K562 (cell line): ENCODE results near the gene NFYC. TPM values are rescaled to one million over a fixed set of nuclear protein-coding genes. Genes with fewer than 3 reads are reported as not detected.

Experiments used
- AFF4 ChIP-seq: sonication (generic); formaldehyde crosslinking; IDR thresholded peaks from 2 replicates; pipeline ENCODE4 v1.8.0; 2023; ENCODE audit warnings: mild to moderate bottlenecking, missing genetic modification reagents
- ARNT ChIP-seq, 2 experiments: fragments of 450-650 bp; IDR thresholded peaks; 2 replicates each; pipeline ENCODE4 v1.6.1; 2016; ENCODE audit warnings: mild to moderate bottlenecking in 1 of 2
- CEBPG ChIP-seq, 3 experiments: fragments of 200-800 bp in 1 of 3; sonication (Bioruptor generic) in 1 of 3; sonication (generic) in 1 of 3; formaldehyde crosslinking in 1 of 3; IDR thresholded peaks in 2 of 3; conservative IDR thresholded peaks in 1 of 3; 2 replicates each; pipeline versions ENCODE4 v1.6.1 to v1.8.0; 2016 to 2022; ENCODE audit warnings: missing compliant biosample characterization in 2 of 3, missing genetic modification characterization in 2 of 3, mild to moderate bottlenecking in 1 of 3, missing genetic modification reagents in 1 of 3
- HMGXB4 ChIP-seq: sonication (generic); formaldehyde crosslinking; IDR thresholded peaks from 2 replicates; pipeline ENCODE4 v1.8.1; 2023; ENCODE audit warnings: mild to moderate bottlenecking, missing genetic modification reagents
- HNRNPLL ChIP-seq: fragments of 200-400 bp; formaldehyde crosslinking; IDR thresholded peaks from 2 replicates; pipeline ENCODE4 v1.6.1; 2017; ENCODE audit warnings: low read length, low read depth, mild to moderate bottlenecking; ENCODE audit not compliant: poor library complexity, severe bottlenecking
- HOMEZ ChIP-seq: fragments of 250-450 bp; sonication (Bioruptor Pico); IDR thresholded peaks from 2 replicates; pipeline ENCODE4 v1.4.0; 2020; ENCODE audit warnings: mild to moderate bottlenecking, moderate library complexity
- MYC ChIP-seq, 2 experiments: fragments of 250-450 bp in 1 of 2; sonication (Bioruptor Pico) in 1 of 2; IDR thresholded peaks; 2 replicates each; pipeline versions ENCODE4 v1.5.1 to v1.6.1; 2012 to 2021; ENCODE audit warnings: low read depth in 2 of 2, borderline replicate concordance in 1 of 2, improper control_type of control experiment in 1 of 2, low read length in 1 of 2, mild to moderate bottlenecking in 1 of 2, moderate library complexity in 1 of 2
- RCOR1 ChIP-seq, 2 experiments: IDR thresholded peaks; 2 replicates each; pipeline ENCODE4 v1.6.1; 2012; ENCODE audit warnings: low read depth in 2 of 2, low read length in 2 of 2, borderline replicate concordance in 1 of 2, improper control_type of control experiment in 1 of 2
- TRIM24 ChIP-seq, 2 experiments: fragments of 450-650 bp; IDR thresholded peaks; 2 replicates each; pipeline ENCODE4 v1.6.1; 2016
- polyA plus RNA-seq, 8 experiments: library from polyadenylated mRNA; depleted of rRNA in 4 of 8; stranded (reverse) in 5 of 8; unstranded in 3 of 8; fragments of >200 nt; fragmentation: Nextera tagmentation in 2 of 8; fragmentation: Illumina TruSeq in 1 of 8; extraction: Ambion mirVana in 2 of 8; extraction: Trizol in 1 of 8; gene quantifications; 2 replicates each; pipeline versions ENCODE4 v1.2.1 to v1.2.3, GENCODE V29; 2011 to 2014; ENCODE audit warnings: inconsistent platforms in 1 of 8, missing spikeins in 1 of 8
- total RNA-seq, 7 experiments: library from RNA; depleted of rRNA in 6 of 7; stranded (reverse); fragments of >200 nt in 6 of 7; fragmentation: Illumina TruSeq in 2 of 7; extraction: Trizol in 2 of 7; gene quantifications; 2 replicates each; pipeline versions ENCODE4 v1.2.1 to v1.2.3, GENCODE V29; 2011 to 2021; ENCODE audit warnings: low replicate concordance in 1 of 7
- TF ChIP-seq, protein P1 (sequence below), 2 experiments: fragments of 450-650 bp in 1 of 2; sonication (generic) in 1 of 2; formaldehyde crosslinking in 1 of 2; IDR thresholded peaks in 1 of 2; conservative IDR thresholded peaks in 1 of 2; 2 replicates each; pipeline versions ENCODE4 v1.6.1 to v1.8.1; 2016 to 2023; ENCODE audit warnings: mild to moderate bottlenecking in 2 of 2, moderate library complexity in 2 of 2, inconsistent platforms in 1 of 2, missing genetic modification reagents in 1 of 2
- TF ChIP-seq, protein P2 (sequence below): fragments of 450-650 bp; formaldehyde crosslinking; IDR thresholded peaks from 2 replicates; pipeline ENCODE4 v1.4.0; 2020; ENCODE audit warnings: mild to moderate bottlenecking, mixed read lengths
- TF ChIP-seq, protein P3 (sequence below): IDR thresholded peaks from 2 replicates; pipeline ENCODE4 v1.6.1; 2012; ENCODE audit warnings: low read depth, low read length, improper control_type of control experiment, borderline replicate concordance

Gene NFYC
- total and polyA plus RNA-seq, 9 of the 15 experiments (the other 6 are each of a cell fraction or from before 2014, with no cell fraction given), result 4.8 to 59.8 (median 41.1) TPM

DNA sequence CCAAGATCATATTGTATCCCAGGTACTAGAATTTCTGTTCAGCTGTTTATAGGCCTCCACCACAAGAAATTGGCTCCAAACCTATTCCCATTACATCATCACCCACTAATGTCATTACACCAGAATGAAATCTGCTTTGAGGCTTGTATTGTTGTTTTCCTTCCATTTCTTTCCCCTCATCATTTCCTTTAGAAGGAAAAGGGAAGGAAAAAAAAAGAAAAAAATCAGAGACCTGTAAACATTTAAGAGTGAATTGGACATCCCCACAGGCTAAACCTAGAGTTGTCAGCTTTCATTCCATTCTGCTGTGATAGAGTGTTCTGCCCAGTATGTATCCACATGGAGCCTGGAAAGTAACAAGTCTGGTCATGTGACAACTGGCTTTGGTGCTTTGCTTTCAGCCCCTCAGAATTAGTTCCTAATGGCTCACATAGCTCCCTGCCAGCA lies 44.6 kb downstream of the NFYC start (continued):
- TF ChIP-seq AFF4 (no peak), TRIM24 (IDR thresholded peaks at IDR 0.05) (no peak), RCOR1 (IDR thresholded peaks at IDR 0.05; ENCODE audit: borderline replicate concordance in 1 of 2, low read depth in 2 of 2, low read length in 2 of 2) (no peak), MYC (IDR thresholded peaks at IDR 0.05; ENCODE audit: low read depth, low read length) (no peak), MYC (CRISPR knock-in tag; IDR thresholded peaks at IDR 0.05; ENCODE audit: borderline replicate concordance, low read depth) (no peak), CEBPG (CRISPR knock-in tag; IDR thresholded peaks at IDR 0.05) (no peak), CEBPG (tag; conservative IDR thresholded peaks at IDR 0.05 in 1 of 2, IDR thresholded peaks at IDR 0.05 in 1 of 2) (peak in 1 of 2 experiments; percentile 65; a peak in 2 of 4 replicates), HOMEZ (CRISPR knock-in tag) (no peak), HNRNPLL (no peak), HMGXB4 (CRISPR knock-in tag) (no peak), ARNT (IDR thresholded peaks at IDR 0.05) (no peak)
- TF ChIP-seq, protein P1, sequence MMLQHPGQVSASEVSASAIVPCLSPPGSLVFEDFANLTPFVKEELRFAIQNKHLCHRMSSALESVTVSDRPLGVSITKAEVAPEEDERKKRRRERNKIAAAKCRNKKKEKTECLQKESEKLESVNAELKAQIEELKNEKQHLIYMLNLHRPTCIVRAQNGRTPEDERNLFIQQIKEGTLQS (IDR thresholded peaks at IDR 0.05), result peak; percentile 70
- TF ChIP-seq, protein P1 (CRISPR knock-in tag; conservative IDR thresholded peaks at IDR 0.05), result no peak
- TF ChIP-seq, protein P2, sequence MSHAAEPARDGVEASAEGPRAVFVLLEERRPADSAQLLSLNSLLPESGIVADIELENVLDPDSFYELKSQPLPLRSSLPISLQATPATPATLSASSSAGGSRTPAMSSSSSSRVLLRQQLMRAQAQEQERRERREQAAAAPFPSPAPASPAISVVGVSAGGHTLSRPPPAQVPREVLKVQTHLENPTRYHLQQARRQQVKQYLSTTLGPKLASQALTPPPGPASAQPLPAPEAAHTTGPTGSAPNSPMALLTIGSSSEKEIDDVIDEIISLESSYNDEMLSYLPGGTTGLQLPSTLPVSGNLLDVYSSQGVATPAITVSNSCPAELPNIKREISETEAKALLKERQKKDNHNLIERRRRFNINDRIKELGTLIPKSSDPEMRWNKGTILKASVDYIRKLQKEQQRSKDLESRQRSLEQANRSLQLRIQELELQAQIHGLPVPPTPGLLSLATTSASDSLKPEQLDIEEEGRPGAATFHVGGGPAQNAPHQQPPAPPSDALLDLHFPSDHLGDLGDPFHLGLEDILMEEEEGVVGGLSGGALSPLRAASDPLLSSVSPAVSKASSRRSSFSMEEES (CRISPR knock-in tag), result peak; percentile 67
- TF ChIP-seq, protein P3, sequence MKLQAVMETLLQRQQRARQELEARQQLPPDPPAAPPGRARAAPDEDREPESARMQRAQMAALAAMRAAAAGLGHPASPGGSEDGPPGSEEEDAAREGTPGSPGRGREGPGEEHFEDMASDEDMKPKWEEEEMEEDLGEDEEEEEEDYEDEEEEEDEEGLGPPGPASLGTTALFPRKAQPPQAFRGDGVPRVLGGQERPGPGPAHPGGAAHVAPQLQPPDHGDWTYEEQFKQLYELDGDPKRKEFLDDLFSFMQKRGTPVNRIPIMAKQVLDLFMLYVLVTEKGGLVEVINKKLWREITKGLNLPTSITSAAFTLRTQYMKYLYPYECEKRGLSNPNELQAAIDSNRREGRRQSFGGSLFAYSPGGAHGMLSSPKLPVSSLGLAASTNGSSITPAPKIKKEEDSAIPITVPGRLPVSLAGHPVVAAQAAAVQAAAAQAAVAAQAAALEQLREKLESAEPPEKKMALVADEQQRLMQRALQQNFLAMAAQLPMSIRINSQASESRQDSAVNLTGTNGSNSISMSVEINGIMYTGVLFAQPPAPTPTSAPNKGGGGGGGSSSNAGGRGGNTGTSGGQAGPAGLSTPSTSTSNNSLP, result no peak
